Heart left ventricle (tissue), 16 donors: ENCODE data around the gene SLC18A3. TPM values are rescaled to one million over a fixed set of nuclear protein-coding genes. Genes with fewer than 3 reads are reported as not detected.

Experiments used
- ATAC-seq, 4 donors: fragments of 200-7000 bp; cut with Tn5 transposase; one replicate each; pipeline ENCODE4 v1.9.1; 2020 to 2022; ENCODE audit warnings: moderate library complexity in 4 of 4, mild to moderate bottlenecking in 3 of 4, moderate number of reproducible peaks in 1 of 4
- DNase-seq, 5 donors: peaks; one replicate each; pipeline ENCODE4 v3.0.0-alpha.2; 2020
- H3K27ac ChIP-seq, 12 donors: fragments of 200-600 bp; sonication (generic) in 4 of 12; one replicate each; pipeline versions ENCODE4 v1.5.0 to v1.8.0; 2016 to 2022; ENCODE audit warnings: mild to moderate bottlenecking in 2 of 12
- H3K27me3 ChIP-seq, 9 donors: fragments of 200-600 bp; sonication (generic) in 2 of 9; one replicate each; pipeline versions ENCODE4 v1.5.1 to v1.8.0; 2016 to 2022; ENCODE audit warnings: mild to moderate bottlenecking in 3 of 9
- H3K36me3 ChIP-seq, 9 donors: fragments of 200-600 bp; sonication (generic) in 2 of 9; one replicate each; pipeline versions ENCODE4 v1.5.0 to v1.8.0; 2018 to 2022; ENCODE audit warnings: mild to moderate bottlenecking in 2 of 9
- H3K4me1 ChIP-seq, 12 donors: fragments of 200-600 bp; sonication (generic) in 4 of 12; one replicate each; pipeline versions ENCODE4 v1.5.0 to v1.8.0; 2016 to 2022; ENCODE audit warnings: mild to moderate bottlenecking in 3 of 12
- H3K4me3 ChIP-seq, 12 donors: fragments of 200-600 bp; sonication (generic) in 4 of 12; one replicate each; pipeline versions ENCODE4 v1.5.0 to v1.8.0; 2017 to 2022; ENCODE audit warnings: mild to moderate bottlenecking in 9 of 12, moderate library complexity in 4 of 12
- H3K9me3 ChIP-seq, 12 donors: fragments of 200-600 bp; sonication (generic) in 4 of 12; one replicate each; pipeline versions ENCODE4 v1.5.0 to v1.8.0; 2016 to 2022; ENCODE audit warnings: mild to moderate bottlenecking in 1 of 12
- POLR2A ChIP-seq, 2 donors: fragments of 450-650 bp; IDR thresholded peaks; one replicate each; pipeline ENCODE4 v1.6.1; 2017; ENCODE audit warnings: antibody characterized with exemption in 2 of 2, mild to moderate bottlenecking in 2 of 2, moderate library complexity in 2 of 2
- WGBS, 4 donors: extraction: QIAGEN DNeasy Blood & Tissue Kit in 2 of 4; methylation state at CpG; one replicate each; pipeline versions ENCODE4 v1.1.5 to v1.1.7; 2013 to 2018; 5-methylcytosine and 5-hydroxymethylcytosine counted together
- intact Hi-C, 10 donors: fragments of 100-400 bp; cut with DNase I; formaldehyde crosslinking; loops; one replicate each; pipeline versions ENCODE4 v1.11.1 to v1.14.2; 2022
- polyA plus RNA-seq, 2 donors: library from polyadenylated mRNA; stranded (reverse); fragments of 200-250 nt; gene quantifications; one replicate each; pipeline ENCODE4 v1.2.3, GENCODE V29; 2013
- total RNA-seq, 9 donors: library from RNA; depleted of rRNA in 2 of 9; stranded (reverse); fragments of >200 nt in 2 of 9; fragmentation: NEBNext Ultra II Directional in 3 of 9; extraction: Animal tissue kit (Norgen Biotek cat#: 25700) in 3 of 9; gene quantifications; one replicate each; pipeline versions ENCODE4 v1.1.0 to v1.2.4, GENCODE V29; 2016 to 2023
- TF ChIP-seq, protein P1 (sequence below), 12 donors: fragments of 200-600 bp; sonication (generic) in 4 of 12; IDR thresholded peaks; one replicate each; pipeline versions ENCODE4 v1.5.0 to v1.8.0; 2018 to 2022; ENCODE audit warnings: antibody characterized with exemption in 12 of 12, mild to moderate bottlenecking in 5 of 12
- donor health status: ischemic (EF 13 %, LVEDD 7.1; RV severe dilation, severe dysfunction).
- donor health status: healthy with polysubstance abuse.
- donor health status: DM: no; HTN: yes; CAD: no.
- donor health status: DM: no; HTN: no; CAD: no.
- donor health status: ischemic (EF 25% LVEDD 6.9; RV normal size, moderate dysfunction).
- donor health status: ischemic (EF 25% LVEDD 5.7; RV mildly dilated, moderate dysfunction).
- donor health status: healthy.
- donor health status: DM: yes; HTN: yes; CAD: no.
- donor health status: ischemic (EF 35%, LVEDD 5.7; RV mildly dilated, moderate dysfunction).
- donor health status: nonischemic (EF 11% LVEDD 7.7; RV severe dilation, severe dysfunction).
- donor health status: DM: yes; HTN: yes; CAD: no.
- donor health status: PGD.
- donor health status: ischemic (EF 29% LVEDD 5.4; RV normal size, mild dysfunction).
- donor health status: nonischemic (EF 23%, LVEDD 6.1; RV moderate dilation, normal function).

The SLC18A3 gene
- total and polyA plus RNA-seq, 11 donors: not detected

GRCh38 chr10:49649936-49650723 is 40.0 kb downstream of the SLC18A3 start:
- Histone ChIP-seq H3K4me3 (no peak overlapping the region), H3K27me3 (peaks cover 0 to 34% (median 3%) of the 10 kb centered on the region in 9 donors), H3K27ac (no peak overlapping the region), H3K4me1 (no peaks in the 10 kb centered on the region), H3K36me3 (no peaks in the 10 kb centered on the region), H3K9me3 (no peaks in the 10 kb centered on the region)
- no peak for TF ChIP-seq POLR2A (IDR thresholded peaks at IDR 0.05)
- TF ChIP-seq, protein P1, sequence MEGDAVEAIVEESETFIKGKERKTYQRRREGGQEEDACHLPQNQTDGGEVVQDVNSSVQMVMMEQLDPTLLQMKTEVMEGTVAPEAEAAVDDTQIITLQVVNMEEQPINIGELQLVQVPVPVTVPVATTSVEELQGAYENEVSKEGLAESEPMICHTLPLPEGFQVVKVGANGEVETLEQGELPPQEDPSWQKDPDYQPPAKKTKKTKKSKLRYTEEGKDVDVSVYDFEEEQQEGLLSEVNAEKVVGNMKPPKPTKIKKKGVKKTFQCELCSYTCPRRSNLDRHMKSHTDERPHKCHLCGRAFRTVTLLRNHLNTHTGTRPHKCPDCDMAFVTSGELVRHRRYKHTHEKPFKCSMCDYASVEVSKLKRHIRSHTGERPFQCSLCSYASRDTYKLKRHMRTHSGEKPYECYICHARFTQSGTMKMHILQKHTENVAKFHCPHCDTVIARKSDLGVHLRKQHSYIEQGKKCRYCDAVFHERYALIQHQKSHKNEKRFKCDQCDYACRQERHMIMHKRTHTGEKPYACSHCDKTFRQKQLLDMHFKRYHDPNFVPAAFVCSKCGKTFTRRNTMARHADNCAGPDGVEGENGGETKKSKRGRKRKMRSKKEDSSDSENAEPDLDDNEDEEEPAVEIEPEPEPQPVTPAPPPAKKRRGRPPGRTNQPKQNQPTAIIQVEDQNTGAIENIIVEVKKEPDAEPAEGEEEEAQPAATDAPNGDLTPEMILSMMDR (IDR thresholded peaks at IDR 0.05): no peak
- DNase-seq (no peak), ATAC-seq (no peak)
- intact Hi-C loops: no loop called here
- 60 to 73% (median 65%) methylated on average over 8 of the region's 8 CpGs for WGBS, 4 donors

DNA sequence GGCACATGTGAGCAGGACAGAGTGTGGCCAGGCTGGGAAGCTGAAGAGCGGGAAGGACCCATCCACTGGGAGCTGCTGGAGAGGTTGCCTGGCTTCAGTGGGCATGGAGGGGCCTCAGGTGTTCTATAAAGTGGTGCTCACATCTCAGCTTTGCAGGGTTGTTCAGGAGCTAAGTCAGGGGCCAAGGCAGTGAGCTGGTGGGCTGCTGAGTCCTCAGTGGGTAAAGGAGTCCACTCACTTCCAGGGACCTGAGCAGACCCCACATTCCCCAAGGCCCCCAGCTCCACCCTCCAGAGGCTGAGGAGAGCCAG is 40.6 kb downstream of the SLC18A3 start:
- no peak overlapping the region for H3K27ac ChIP-seq
- no peak for DNase-seq
- no peaks in the 10 kb centered on the region for H3K36me3 ChIP-seq
- H3K4me1 ChIP-seq: no peaks in the 10 kb centered on the region
- intact Hi-C loops: no loop called here
- no peaks in the 10 kb centered on the region for H3K9me3 ChIP-seq
- 78 to 97% (median 89%) methylated on average over 1 of the region's 1 CpG for WGBS, 4 donors
- no peak for ATAC-seq
- H3K27me3 ChIP-seq: peaks cover 0 to 30% (median 3%) of the 10 kb centered on the region in 9 donors
- TF ChIP-seq, protein P1 (IDR thresholded peaks at IDR 0.05): no peak
- no peak for TF ChIP-seq POLR2A (IDR thresholded peaks at IDR 0.05)
- no peak overlapping the region for H3K4me3 ChIP-seq

- H3K27ac ChIP-seq: no peak overlapping the region
- intact Hi-C loops: no loop called here
- H3K27me3 ChIP-seq: peaks cover 0 to 29% (median 3%) of the 10 kb centered on the region in 9 donors
- no peak for TF ChIP-seq POLR2A (IDR thresholded peaks at IDR 0.05)
- TF ChIP-seq, protein P1 (IDR thresholded peaks at IDR 0.05): no peak
- ATAC-seq (no peak), DNase-seq (no peak)
- no peaks in the 10 kb centered on the region for H3K36me3 ChIP-seq
- H3K4me1 ChIP-seq: no peaks in the 10 kb centered on the region
- WGBS, 4 donors: 67 to 76% (median 71%) methylated on average over 13 to 15 of the region's 15 CpGs
- no peaks in the 10 kb centered on the region for H3K9me3 ChIP-seq
- H3K4me3 ChIP-seq: no peak overlapping the region
Measured at GRCh38 chr10:49651039-49651835, 41.1 kb downstream of the SLC18A3 start.

GRCh38 chr10:49651917-49652316 is 41.8 kb downstream of the SLC18A3 start:
- TF ChIP-seq, protein P1 (IDR thresholded peaks at IDR 0.05): no peak
- TF ChIP-seq POLR2A (IDR thresholded peaks at IDR 0.05): no peak
- DNase-seq: no peak
- no peaks in the 10 kb centered on the region for H3K36me3 ChIP-seq
- no peak overlapping the region for H3K27ac ChIP-seq
- WGBS, 4 donors: 59 to 75% (median 63%) methylated on average over 2 of the region's 2 CpGs
- H3K4me3 ChIP-seq: no peak overlapping the region
- intact Hi-C loops: no loop called here
- peaks cover 0 to 31% (median 4%) of the 10 kb centered on the region in 9 donors for H3K27me3 ChIP-seq
- no peak for ATAC-seq
- H3K9me3 ChIP-seq: no peaks in the 10 kb centered on the region
- H3K4me1 ChIP-seq: no peaks in the 10 kb centered on the region
